ENCODE data around the gene CARD9.
"Not testable (repeated sequence)": the region's sequence is repeated elsewhere in the genome, so short reads cannot be mapped to it uniquely, and the experiment has no call there.

Gene CARD9, protein sequence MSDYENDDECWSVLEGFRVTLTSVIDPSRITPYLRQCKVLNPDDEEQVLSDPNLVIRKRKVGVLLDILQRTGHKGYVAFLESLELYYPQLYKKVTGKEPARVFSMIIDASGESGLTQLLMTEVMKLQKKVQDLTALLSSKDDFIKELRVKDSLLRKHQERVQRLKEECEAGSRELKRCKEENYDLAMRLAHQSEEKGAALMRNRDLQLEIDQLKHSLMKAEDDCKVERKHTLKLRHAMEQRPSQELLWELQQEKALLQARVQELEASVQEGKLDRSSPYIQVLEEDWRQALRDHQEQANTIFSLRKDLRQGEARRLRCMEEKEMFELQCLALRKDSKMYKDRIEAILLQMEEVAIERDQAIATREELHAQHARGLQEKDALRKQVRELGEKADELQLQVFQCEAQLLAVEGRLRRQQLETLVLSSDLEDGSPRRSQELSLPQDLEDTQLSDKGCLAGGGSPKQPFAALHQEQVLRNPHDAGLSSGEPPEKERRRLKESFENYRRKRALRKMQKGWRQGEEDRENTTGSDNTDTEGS

GRCh38 chr9:136373300-136374182 is at the start of gene CARD9:
CARD9 (minus strand) TSS chr9:136373669; CDS start chr9:136372078, 1,591 bp downstream.
- DNase-seq (ENCODE audit: low read depth): no peak

- DNase-seq (ENCODE audit: low read depth): no peak
These were observed 49.4 kb upstream of the CARD9 start for GRCh38 chr9:136422876-136423275.

DNA sequence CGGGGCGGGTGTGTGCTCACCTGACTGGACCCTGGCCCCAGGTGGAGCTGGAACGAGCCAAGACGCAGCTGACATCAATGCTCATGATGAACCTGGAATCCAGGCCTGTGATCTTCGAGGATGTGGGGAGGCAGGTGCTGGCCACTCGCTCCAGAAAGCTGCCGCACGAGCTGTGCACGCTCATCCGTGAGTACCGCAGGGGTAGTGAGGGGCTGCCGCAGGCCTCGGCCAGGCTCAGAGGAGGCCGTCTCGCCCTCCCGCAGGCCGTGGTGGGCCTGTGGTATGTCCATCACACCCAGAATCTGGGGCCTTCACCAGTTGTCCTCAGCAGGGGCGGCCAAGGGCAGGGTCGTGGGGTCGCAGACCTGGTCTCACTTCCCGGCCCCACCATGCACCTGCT is 48.3 kb upstream of the CARD9 start:
- DNase-seq (ENCODE audit: low read depth): no peak

- no peak for DNase-seq (ENCODE audit: low read depth)
These were observed 45.6 kb upstream of the CARD9 start for GRCh38 chr9:136419092-136419420.

- no peak for DNase-seq (ENCODE audit: low read depth)
These were observed 45.0 kb upstream of the CARD9 start for GRCh38 chr9:136418182-136419091.

GRCh38 chr9:136416914-136417313 is 43.4 kb upstream of the CARD9 start:
- no peak for DNase-seq (ENCODE audit: low read depth)

DNA sequence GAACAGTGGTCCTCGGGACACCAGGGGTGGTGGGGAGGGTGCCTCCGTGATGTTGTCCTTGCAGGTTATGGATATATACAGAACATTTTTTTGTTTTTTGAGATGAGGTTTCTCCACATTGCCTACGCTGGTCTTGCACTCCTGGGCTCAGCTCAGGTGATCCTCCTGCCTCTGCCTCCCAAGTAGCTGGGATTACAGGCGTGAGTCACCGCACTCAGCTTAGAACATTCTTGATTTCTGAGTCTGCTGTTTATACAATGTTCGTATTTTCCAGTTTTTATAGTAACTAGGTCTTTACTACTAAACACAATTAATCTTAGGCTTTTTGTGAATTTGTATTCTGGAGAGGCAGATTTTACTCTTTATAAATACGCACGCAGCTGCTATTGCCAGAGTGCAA is 43.0 kb upstream of the CARD9 start:
- DNase-seq (ENCODE audit: low read depth): no peak

- no peak for DNase-seq (ENCODE audit: low read depth)
These were observed 39.5 kb upstream of the CARD9 start for GRCh38 chr9:136412962-136413361.

- DNase-seq (ENCODE audit: low read depth): no peak
These were observed 37.9 kb upstream of the CARD9 start for GRCh38 chr9:136411378-136411777.

DNA sequence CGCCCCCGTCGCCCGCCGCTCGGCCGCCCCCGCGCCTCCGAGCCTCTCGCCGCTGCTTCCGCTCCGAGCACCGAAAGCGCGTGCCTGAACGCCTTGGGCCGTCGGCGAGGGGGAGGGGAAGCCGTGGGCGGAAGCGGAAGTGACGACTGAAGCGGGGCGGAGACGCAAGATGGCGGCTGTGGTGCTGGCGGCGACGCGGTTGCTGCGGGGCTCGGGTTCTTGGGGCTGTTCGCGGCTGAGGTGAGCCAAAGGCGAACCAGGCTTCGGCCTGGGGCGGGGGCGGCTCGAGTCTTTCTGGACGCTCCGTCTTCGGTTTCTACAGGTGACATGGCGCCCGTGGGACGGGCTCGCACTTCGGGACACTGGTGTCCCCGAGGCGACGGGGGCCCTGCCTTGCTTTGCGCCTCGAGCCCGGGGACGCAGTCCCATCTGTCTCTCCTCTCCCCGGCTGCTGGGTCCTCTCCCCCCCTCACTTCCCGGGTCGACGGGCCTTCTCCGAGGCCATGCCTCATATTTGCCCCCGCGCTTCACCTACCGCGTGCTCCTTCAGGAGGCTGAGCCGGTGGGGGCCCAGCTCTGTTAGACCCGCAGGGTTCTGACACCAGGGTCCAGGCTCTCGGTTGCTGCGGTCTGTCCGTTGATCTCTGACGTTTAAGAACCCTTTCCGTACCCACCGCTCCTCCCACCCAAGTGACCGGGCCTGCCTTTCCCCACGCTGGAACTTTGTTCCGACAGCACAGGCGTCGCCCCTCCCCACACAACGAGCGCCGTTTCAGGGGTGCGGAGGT is 37.2 kb upstream of the CARD9 start, which contains the start of the genes ENTR1 and PMPCA:
Gene ENTR1, minus strand, starts transcription at position 115 of the 788 bp plus-strand sequence. CDS start 217 bp downstream, outside the sequence.
Gene PMPCA, plus strand, starts transcription at position 159 of the 788 bp plus-strand sequence. Its CDS starts 11 bp downstream, at position 170.
- peak; percentile 95 for DNase-seq (ENCODE audit: low read depth)

- DNase-seq (ENCODE audit: low read depth): no peak
These were observed 36.3 kb upstream of the CARD9 start for GRCh38 chr9:136409557-136410455.

- no peak for DNase-seq (ENCODE audit: low read depth)
These were observed 34.4 kb upstream of the CARD9 start for GRCh38 chr9:136407911-136408310.

DNA sequence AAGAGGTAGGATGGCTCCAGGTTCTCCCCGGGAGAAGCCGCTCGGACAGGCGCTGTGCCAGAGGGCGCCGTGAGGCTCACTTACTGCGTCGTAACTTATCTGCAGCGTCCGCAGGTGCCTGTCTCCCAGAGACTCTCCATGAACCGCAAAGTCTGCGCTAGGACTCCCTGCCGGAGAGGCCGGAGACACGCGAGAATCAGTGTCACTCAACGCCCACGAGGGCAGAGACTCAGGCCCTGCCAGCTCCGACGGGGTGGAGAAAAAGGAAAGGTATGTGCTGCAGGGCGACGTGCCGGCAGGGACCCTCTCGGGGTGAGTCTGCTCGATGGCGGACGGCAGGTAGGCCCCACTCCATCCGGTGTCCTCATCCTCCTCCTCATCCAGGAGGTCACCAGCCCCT is 33.6 kb upstream of the CARD9 start:
- DNase-seq (ENCODE audit: low read depth): not testable (repeated sequence)

GRCh38 chr9:136405904-136406303 is 32.4 kb upstream of the CARD9 start:
- DNase-seq (ENCODE audit: low read depth): not testable (repeated sequence)

DNA sequence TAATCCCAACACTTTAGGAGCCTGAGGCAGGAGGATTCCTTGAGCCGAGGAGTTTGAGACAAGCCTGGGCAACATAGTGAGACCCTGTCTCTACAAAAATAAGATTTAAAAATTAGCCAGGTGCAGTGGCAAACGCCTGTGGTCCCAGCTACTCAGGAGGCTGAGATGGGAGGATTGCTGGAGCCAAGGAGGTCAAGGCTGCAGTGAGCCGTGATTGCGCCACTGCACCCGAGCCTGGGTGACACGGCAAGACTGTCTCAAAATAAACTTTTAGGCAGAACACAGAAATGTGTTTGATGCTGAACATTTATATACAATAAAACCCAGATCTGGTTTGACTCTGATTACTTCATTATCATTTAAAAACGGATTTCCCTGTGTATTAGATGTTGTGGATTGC is 32.0 kb upstream of the CARD9 start:
- DNase-seq (ENCODE audit: low read depth): no peak

- no peak for DNase-seq (ENCODE audit: low read depth)
These were observed 31.3 kb upstream of the CARD9 start for GRCh38 chr9:136404801-136405136.

DNA sequence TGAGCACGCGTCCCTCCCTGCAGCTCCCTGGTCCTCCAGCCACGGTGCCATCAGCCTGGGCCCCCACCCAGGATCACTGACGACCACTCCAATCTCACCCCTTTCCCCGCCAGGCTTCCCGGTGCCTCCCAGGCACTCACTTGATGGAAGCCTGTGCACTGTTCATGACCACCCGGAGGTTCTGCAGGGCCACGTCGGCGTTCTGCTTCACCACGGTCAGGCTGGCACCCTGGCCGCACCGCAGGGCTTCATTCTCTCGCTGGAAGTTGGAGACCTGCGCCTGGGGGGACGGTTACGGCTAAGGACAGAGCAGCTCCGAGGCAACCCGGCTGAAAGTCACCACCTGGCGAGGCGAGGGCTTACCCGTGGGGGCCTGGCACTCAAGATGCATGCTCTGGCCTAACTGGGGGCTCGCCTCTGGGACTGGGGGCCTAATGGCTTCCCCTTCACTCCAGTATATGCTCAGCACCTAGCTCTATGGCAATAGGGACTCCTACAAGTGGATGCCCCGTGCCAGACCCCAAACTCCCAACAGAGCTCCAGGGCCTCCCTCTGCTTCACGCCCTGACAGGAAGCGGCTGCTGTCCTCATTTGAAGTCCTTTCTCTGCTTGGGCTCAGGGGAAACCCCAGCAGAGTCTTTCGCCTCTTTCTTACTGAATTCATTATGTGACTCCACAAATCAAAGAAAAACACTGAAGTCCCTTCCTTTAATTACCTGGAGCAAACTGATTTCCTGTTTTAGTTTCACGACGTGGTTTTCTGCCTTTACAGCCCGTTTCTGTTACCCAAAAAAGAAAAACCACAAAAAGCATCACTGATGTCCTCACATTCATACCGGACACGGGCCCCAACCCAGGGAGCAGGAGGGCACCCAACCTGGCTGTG is 30.7 kb upstream of the CARD9 start:
- DNase-seq (ENCODE audit: low read depth): no peak

GRCh38 chr9:136403538-136403914 is 30.1 kb upstream of the CARD9 start:
- peak; percentile 47 for DNase-seq (ENCODE audit: low read depth)

DNA sequence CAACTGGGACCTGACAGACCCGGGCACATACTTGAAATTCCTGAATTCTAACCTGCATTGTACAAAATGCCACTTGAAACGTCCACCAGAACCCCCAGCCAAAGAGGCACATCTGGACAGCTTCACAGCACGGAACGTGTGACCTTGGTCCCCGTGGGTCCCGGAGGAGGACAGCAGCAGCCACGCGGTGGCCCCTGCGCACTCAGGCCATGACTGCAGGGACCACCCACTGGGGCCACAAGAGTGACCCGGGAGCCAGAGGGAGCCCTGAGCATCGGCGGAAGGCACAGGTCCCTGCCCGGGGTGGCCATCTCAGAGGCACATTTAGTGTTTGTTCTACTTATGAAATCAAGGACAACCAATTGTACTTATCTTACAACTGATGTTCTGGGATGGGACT is 28.6 kb upstream of the CARD9 start:
- DNase-seq (ENCODE audit: low read depth): no peak
